ENCODE measurements around the gene PRKG1.

The PRKG1 gene

GRCh38 chr10:51760864-51761640, 686.8 kb downstream of the PRKG1 start:
- Histone ChIP-seq H3K9ac (ENCODE audit: low read length) (no peak overlapping the region), H2BK5ac (ENCODE audit: low read length) (no peak overlapping the region), H3K36me3 (ENCODE audit: control insufficient read depth, insufficient read depth, low read length) (no peaks in the 10 kb centered on the region), H3K79me1 (ENCODE audit: low read length) (no peaks in the 10 kb centered on the region), H2BK15ac (replicated peaks; ENCODE audit: low read depth) (no peak overlapping the region), H3K23ac (ENCODE audit: low read length) (no peak overlapping the region), H2AK5ac (ENCODE audit: low read length) (no peak overlapping the region), H3K4me3 (ENCODE audit: low read length) (no peak overlapping the region), H3K56ac (ENCODE audit: low read length) (no peak overlapping the region), H3K4ac (ENCODE audit: low read depth, low read length) (no peak overlapping the region), H3K4me1 (ENCODE audit: control insufficient read depth, low read depth, low read length) (no peaks in the 10 kb centered on the region), H3K27ac (ENCODE audit: low read depth, low read length) (no peak overlapping the region), H4K8ac (ENCODE audit: low read depth, low read length) (no peak overlapping the region), H3K79me2 (ENCODE audit: control insufficient read depth, insufficient read depth, low read length) (no peaks in the 10 kb centered on the region), H4K5ac (ENCODE audit: low read length) (no peak overlapping the region), H3K4me2 (ENCODE audit: low read length) (no peak overlapping the region), H3K27me3 (ENCODE audit: insufficient read depth, low read length, poor library complexity) (no peaks in the 10 kb centered on the region), H3K18ac (ENCODE audit: low read length) (no peak overlapping the region), H2BK120ac (ENCODE audit: low read depth, low read length) (no peak overlapping the region)
- WGBS (ENCODE audit: extremely low coverage, insufficient coverage, low lambda C conversion rate): no CpG with 5 or more reads among the region's 4 CpGs
- no peak for DNase-seq

DNA sequence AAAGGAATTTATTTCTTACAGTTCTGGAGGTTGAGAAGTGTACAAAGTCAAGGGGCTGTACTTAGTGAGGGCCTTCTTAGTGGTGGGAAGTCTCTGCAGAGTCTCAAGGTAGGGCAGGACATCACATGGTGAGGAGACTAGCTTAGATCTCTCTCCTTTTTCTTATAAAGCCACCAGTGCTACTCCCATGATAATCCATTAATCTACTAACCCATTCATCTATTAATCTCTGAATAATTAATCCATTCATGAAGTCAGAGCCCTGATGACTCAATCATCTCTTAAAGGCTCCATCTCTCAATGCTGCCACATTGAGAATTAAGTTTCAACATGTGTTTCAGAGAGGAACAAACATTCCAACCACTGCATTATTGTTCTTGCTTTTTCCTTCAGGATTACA, 689.5 kb downstream of the PRKG1 start:
- Histone ChIP-seq H3K79me1 (ENCODE audit: low read length) (no peaks in the 10 kb centered on the region), H4K8ac (ENCODE audit: low read depth, low read length) (no peak overlapping the region), H3K79me2 (ENCODE audit: control insufficient read depth, insufficient read depth, low read length) (no peaks in the 10 kb centered on the region), H2BK120ac (ENCODE audit: low read depth, low read length) (no peak overlapping the region), H3K56ac (ENCODE audit: low read length) (no peak overlapping the region), H3K23ac (ENCODE audit: low read length) (no peak overlapping the region), H3K4me2 (ENCODE audit: low read length) (no peak overlapping the region), H3K4me3 (ENCODE audit: low read length) (no peak overlapping the region), H3K4me1 (ENCODE audit: control insufficient read depth, low read depth, low read length) (no peaks in the 10 kb centered on the region), H4K5ac (ENCODE audit: low read length) (no peak overlapping the region), H3K36me3 (ENCODE audit: control insufficient read depth, insufficient read depth, low read length) (no peaks in the 10 kb centered on the region), H3K27me3 (ENCODE audit: insufficient read depth, low read length, poor library complexity) (no peaks in the 10 kb centered on the region), H3K18ac (ENCODE audit: low read length) (no peak overlapping the region), H2BK15ac (replicated peaks; ENCODE audit: low read depth) (no peak overlapping the region), H3K4ac (ENCODE audit: low read depth, low read length) (no peak overlapping the region), H3K9ac (ENCODE audit: low read length) (no peak overlapping the region), H3K27ac (ENCODE audit: low read depth, low read length) (no peak overlapping the region), H2AK5ac (ENCODE audit: low read length) (no peak overlapping the region), H2BK5ac (ENCODE audit: low read length) (no peak overlapping the region)
- DNase-seq: no peak

GRCh38 chr10:51765284-51765971, 691.1 kb downstream of the PRKG1 start:
- H2BK15ac ChIP-seq (replicated peaks; ENCODE audit: low read depth): no peak overlapping the region
- no peak overlapping the region for H2BK5ac ChIP-seq (ENCODE audit: low read length)
- no peak overlapping the region for H3K23ac ChIP-seq (ENCODE audit: low read length)
- no peak overlapping the region for H3K56ac ChIP-seq (ENCODE audit: low read length)
- no peak overlapping the region for H3K9ac ChIP-seq (ENCODE audit: low read length)
- H2BK120ac ChIP-seq (ENCODE audit: low read depth, low read length): no peak overlapping the region
- H3K79me1 ChIP-seq (ENCODE audit: low read length): no peaks in the 10 kb centered on the region
- H3K18ac ChIP-seq (ENCODE audit: low read length): no peak overlapping the region
- no peaks in the 10 kb centered on the region for H3K79me2 ChIP-seq (ENCODE audit: control insufficient read depth, insufficient read depth, low read length)
- no peak overlapping the region for H3K4ac ChIP-seq (ENCODE audit: low read depth, low read length)
- no peak overlapping the region for H3K4me3 ChIP-seq (ENCODE audit: low read length)
- H3K27me3 ChIP-seq (ENCODE audit: insufficient read depth, low read length, poor library complexity): no peaks in the 10 kb centered on the region
- DNase-seq: no peak
- no peaks in the 10 kb centered on the region for H3K36me3 ChIP-seq (ENCODE audit: control insufficient read depth, insufficient read depth, low read length)
- WGBS (ENCODE audit: extremely low coverage, insufficient coverage, low lambda C conversion rate): no CpG with 5 or more reads among the region's 1 CpG
- no peak overlapping the region for H2AK5ac ChIP-seq (ENCODE audit: low read length)
- H3K4me1 ChIP-seq (ENCODE audit: control insufficient read depth, low read depth, low read length): no peaks in the 10 kb centered on the region
- H3K27ac ChIP-seq (ENCODE audit: low read depth, low read length): no peak overlapping the region
- no peak overlapping the region for H4K8ac ChIP-seq (ENCODE audit: low read depth, low read length)
- no peak overlapping the region for H4K5ac ChIP-seq (ENCODE audit: low read length)
- H3K4me2 ChIP-seq (ENCODE audit: low read length): no peak overlapping the region

- no peaks in the 10 kb centered on the region for H3K79me1 ChIP-seq (ENCODE audit: low read length)
Observed at GRCh38 chr10:51766423-51767102, 692.3 kb downstream of the PRKG1 start.

DNA sequence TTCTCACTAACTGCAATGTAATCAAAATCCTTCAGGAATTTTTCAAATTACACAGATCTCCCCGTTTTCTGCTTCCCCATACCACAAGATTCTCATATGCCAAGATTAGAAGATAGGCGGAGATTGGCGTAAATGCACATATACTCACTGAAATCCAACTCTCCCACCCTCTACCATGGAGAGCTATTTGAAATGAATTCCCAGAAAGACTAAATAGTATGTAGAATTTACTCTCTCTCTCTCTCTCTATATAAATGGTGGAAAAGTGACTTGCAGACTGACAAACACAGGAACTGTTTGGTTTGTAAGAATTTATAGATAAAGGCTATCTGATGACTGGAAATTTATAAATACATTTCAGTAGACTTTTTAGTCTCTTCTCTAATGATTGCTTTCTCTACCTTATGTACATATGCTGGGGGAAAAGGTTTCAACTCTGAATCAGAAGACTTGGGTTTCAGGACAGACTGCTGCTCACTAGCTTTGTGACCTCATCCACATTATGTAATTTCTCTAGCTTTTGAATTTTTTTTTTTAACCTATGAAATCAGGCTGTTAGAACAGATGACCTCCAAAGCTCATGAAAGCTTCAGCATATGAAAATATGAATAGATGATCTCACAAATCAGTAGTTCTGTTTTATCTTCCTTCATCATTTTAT, 692.9 kb downstream of the PRKG1 start:
- Histone ChIP-seq H3K9ac (ENCODE audit: low read length) (no peak overlapping the region), H4K8ac (ENCODE audit: low read depth, low read length) (no peak overlapping the region), H3K4me2 (ENCODE audit: low read length) (no peak overlapping the region), H3K79me2 (ENCODE audit: control insufficient read depth, insufficient read depth, low read length) (no peaks in the 10 kb centered on the region), H3K23ac (ENCODE audit: low read length) (no peak overlapping the region), H3K4ac (ENCODE audit: low read depth, low read length) (no peak overlapping the region), H2AK5ac (ENCODE audit: low read length) (no peak overlapping the region), H3K56ac (ENCODE audit: low read length) (no peak overlapping the region), H3K4me1 (ENCODE audit: control insufficient read depth, low read depth, low read length) (no peaks in the 10 kb centered on the region), H4K5ac (ENCODE audit: low read length) (no peak overlapping the region), H3K27me3 (ENCODE audit: insufficient read depth, low read length, poor library complexity) (no peaks in the 10 kb centered on the region), H3K79me1 (ENCODE audit: low read length) (no peaks in the 10 kb centered on the region), H2BK5ac (ENCODE audit: low read length) (no peak overlapping the region), H2BK120ac (ENCODE audit: low read depth, low read length) (no peak overlapping the region), H3K36me3 (ENCODE audit: control insufficient read depth, insufficient read depth, low read length) (no peaks in the 10 kb centered on the region), H3K27ac (ENCODE audit: low read depth, low read length) (no peak overlapping the region), H3K18ac (ENCODE audit: low read length) (no peak overlapping the region), H2BK15ac (replicated peaks; ENCODE audit: low read depth) (no peak overlapping the region), H3K4me3 (ENCODE audit: low read length) (no peak overlapping the region)
- no CpG with 5 or more reads among the region's 3 CpGs for WGBS (ENCODE audit: extremely low coverage, insufficient coverage, low lambda C conversion rate)
- DNase-seq: no peak

More at GRCh38 chr10:51766423-51767102, 692.3 kb downstream of the PRKG1 start:
- Histone ChIP-seq H2BK15ac (replicated peaks; ENCODE audit: low read depth) (no peak overlapping the region), H2BK120ac (ENCODE audit: low read depth, low read length) (no peak overlapping the region), H3K4me2 (ENCODE audit: low read length) (no peak overlapping the region), H3K4me3 (ENCODE audit: low read length) (no peak overlapping the region), H3K56ac (ENCODE audit: low read length) (no peak overlapping the region), H3K27ac (ENCODE audit: low read depth, low read length) (no peak overlapping the region), H3K79me2 (ENCODE audit: control insufficient read depth, insufficient read depth, low read length) (no peaks in the 10 kb centered on the region), H3K23ac (ENCODE audit: low read length) (no peak overlapping the region), H3K36me3 (ENCODE audit: control insufficient read depth, insufficient read depth, low read length) (no peaks in the 10 kb centered on the region), H4K8ac (ENCODE audit: low read depth, low read length) (no peak overlapping the region), H3K9ac (ENCODE audit: low read length) (no peak overlapping the region), H3K18ac (ENCODE audit: low read length) (no peak overlapping the region), H3K4me1 (ENCODE audit: control insufficient read depth, low read depth, low read length) (no peaks in the 10 kb centered on the region), H3K4ac (ENCODE audit: low read depth, low read length) (no peak overlapping the region), H2BK5ac (ENCODE audit: low read length) (no peak overlapping the region), H2AK5ac (ENCODE audit: low read length) (no peak overlapping the region), H4K5ac (ENCODE audit: low read length) (no peak overlapping the region), H3K27me3 (ENCODE audit: insufficient read depth, low read length, poor library complexity) (no peaks in the 10 kb centered on the region)
- WGBS (ENCODE audit: extremely low coverage, insufficient coverage, low lambda C conversion rate): no CpG with 5 or more reads among the region's 3 CpGs
- no peak for DNase-seq
